Ureter (tissue), 1 donor: ENCODE measurements around the gene CTIF. TPM values are rescaled to one million over a fixed set of nuclear protein-coding genes. Genes with fewer than 3 reads are reported as not detected.

ENCODE experiments used
- DNase-seq: peaks from one replicate; pipeline ENCODE4 v3.0.0-alpha.2; 2020; ENCODE audit warnings: low spot score
- total RNA-seq: library from RNA; stranded (reverse); gene quantifications from one replicate; pipeline ENCODE4 v1.2.4, GENCODE V29; 2023
- donor health status: DM: yes; HTN: yes; CAD: no.

CTIF gene
- total RNA-seq, 1 donor from 2014 or later = 62.3 TPM

GRCh38 chr18:48621240-48621639, 82.4 kb downstream of the CTIF start:
- no peak for DNase-seq

GRCh38 chr18:48621815-48622555, 83.2 kb downstream of the CTIF start:
- DNase-seq = no peak

GRCh38 chr18:48622911-48623431, 84.1 kb downstream of the CTIF start:
- no peak for DNase-seq

GRCh38 chr18:48623468-48624235, 84.8 kb downstream of the CTIF start:
- no peak for DNase-seq

- no peak for DNase-seq
Measured at GRCh38 chr18:48624856-48625255, 86.0 kb downstream of the CTIF start.

- DNase-seq = no peak
Measured at GRCh38 chr18:48627216-48627615, 88.4 kb downstream of the CTIF start.

- DNase-seq = no peak
Measured at GRCh38 chr18:48629730-48630324, 91.0 kb downstream of the CTIF start.

- no peak for DNase-seq
Measured at GRCh38 chr18:48631851-48632250, 93.0 kb downstream of the CTIF start.

- no peak for DNase-seq
Measured at GRCh38 chr18:48632676-48633257, 93.9 kb downstream of the CTIF start.

GRCh38 chr18:48634491-48634890, 95.7 kb downstream of the CTIF start:
- DNase-seq = no peak

- DNase-seq = no peak
Measured at GRCh38 chr18:48634975-48635374, 96.1 kb downstream of the CTIF start.

GRCh38 chr18:48635806-48636205, 97.0 kb downstream of the CTIF start:
- no peak for DNase-seq

- no peak for DNase-seq
Measured at GRCh38 chr18:48636436-48636835, 97.6 kb downstream of the CTIF start.

- DNase-seq = no peak
Measured at GRCh38 chr18:48637081-48637990, 98.5 kb downstream of the CTIF start.

- DNase-seq = no peak
Measured at GRCh38 chr18:48638451-48638850, 99.6 kb downstream of the CTIF start.

GRCh38 chr18:48638896-48639771, 100.3 kb downstream of the CTIF start:
- DNase-seq = no peak

GRCh38 chr18:48639772-48640432, 101.1 kb downstream of the CTIF start:
- no peak for DNase-seq

- DNase-seq = no peak
Measured at GRCh38 chr18:48640566-48641270, 101.9 kb downstream of the CTIF start.

GRCh38 chr18:48641981-48642380, 103.2 kb downstream of the CTIF start:
- DNase-seq = no peak
